IMR-90 (cell line): ENCODE data around the gene HSPA12A. TPM values are rescaled to one million over a fixed set of nuclear protein-coding genes. Genes with fewer than 3 reads are reported as not detected.

Experiments
- ATAC-seq: fragments of 200-7000 bp; cut with Tn5 transposase; 2 replicates; pipeline ENCODE4 v1.9.1; 2020; ENCODE audit warnings: low read depth, mild to moderate bottlenecking, moderate library complexity
- BruUV-seq: library from RNA; stranded (reverse); fragments of 400-500 nt; replicated peaks from 2 replicates; lab custom pipeline; 2021; lab: Mats Ljungman, UMichigan
- CTCF ChIA-PET: fragments of 300-600 bp; formaldehyde crosslinking; extraction: SDS; loops from one replicate; lab custom pipeline; 2021; ENCODE audit warnings: antibody characterized with exemption; lab: Yijun Ruan, JAX
- POLR2A ChIA-PET: fragments of 300-600 bp; sonication (Branson Sonifier 250); formaldehyde crosslinking; loops from one replicate; lab custom pipeline; 2022; ENCODE audit warnings: antibody characterized with exemption; ENCODE audit not compliant: unreplicated experiment; lab: Charles Lee
- DNase-seq: peaks from one replicate; pipeline ENCODE4 v3.0.0; 2013
- H2AFZ ChIP-seq: replicated peaks from 2 replicates; pipeline ENCODE3; 2013; ENCODE audit warnings: low read length, mild to moderate bottlenecking; ENCODE audit not compliant: poor library complexity
- H2AK5ac ChIP-seq: 2 replicates; pipeline ENCODE4 v1.6.1; 2013; ENCODE audit warnings: low read depth, low read length, inconsistent platforms
- H2AK9ac ChIP-seq: replicated peaks from 2 replicates; pipeline ENCODE3; 2013; ENCODE audit warnings: mild to moderate bottlenecking, low read depth, low read length, moderate library complexity; ENCODE audit not compliant: poor library complexity
- H2BK120ac ChIP-seq: 2 replicates; pipeline ENCODE4 v1.6.1; 2013; ENCODE audit warnings: low read depth, low read length, inconsistent platforms
- H2BK15ac ChIP-seq: 3 replicates; pipeline ENCODE4 v1.6.1; 2013; ENCODE audit warnings: low read depth, low read length, inconsistent platforms
- H2BK20ac ChIP-seq: 2 replicates; pipeline ENCODE4 v1.6.1; 2013; ENCODE audit warnings: low read depth, mild to moderate bottlenecking, inconsistent platforms, low read length, moderate library complexity
- H2BK5ac ChIP-seq: 2 replicates; pipeline ENCODE4 v1.6.1; 2013; ENCODE audit warnings: mild to moderate bottlenecking, low read depth, low read length, inconsistent platforms; ENCODE audit not compliant: poor library complexity, severe bottlenecking
- H3K14ac ChIP-seq: replicated peaks from 2 replicates; pipeline ENCODE4 v1.6.1; 2013; ENCODE audit warnings: low read depth, low read length, inconsistent platforms
- H3K18ac ChIP-seq: 2 replicates; pipeline ENCODE4 v1.6.1; 2013; ENCODE audit warnings: low read depth, low read length, control low read depth
- H3K23ac ChIP-seq: 2 replicates; pipeline ENCODE4 v1.6.1; 2013; ENCODE audit warnings: low read depth, low read length, inconsistent platforms
- H3K27ac ChIP-seq: 2 replicates; pipeline ENCODE4 v1.5.1; 2013; ENCODE audit warnings: mild to moderate bottlenecking, control low read depth, low read length; ENCODE audit not compliant: insufficient read depth
- H3K27me3 ChIP-seq: 2 replicates; pipeline ENCODE4 v1.6.1; 2013; ENCODE audit warnings: low read length; ENCODE audit not compliant: control insufficient read depth, insufficient read depth
- H3K36me3 ChIP-seq: 2 replicates; pipeline ENCODE4 v1.6.1; 2013; ENCODE audit warnings: low read length, mixed read lengths; ENCODE audit not compliant: control insufficient read depth, insufficient read depth
- H3K4ac ChIP-seq: 2 replicates; pipeline ENCODE4 v1.6.1; 2013; ENCODE audit warnings: low read depth, low read length, inconsistent platforms
- H3K4me1 ChIP-seq: 2 replicates; pipeline ENCODE4 v1.6.1; 2013; ENCODE audit warnings: low read length, mixed read lengths; ENCODE audit not compliant: control insufficient read depth, insufficient read depth
- H3K4me2 ChIP-seq: 2 replicates; pipeline ENCODE4 v1.6.1; 2013; ENCODE audit warnings: low read depth, mild to moderate bottlenecking, control low read depth, low read length, moderate library complexity
- H3K4me3 ChIP-seq: 2 replicates; pipeline ENCODE4 v1.5.1; 2013; ENCODE audit warnings: low read depth, mild to moderate bottlenecking, control low read depth, low read length, moderate library complexity; ENCODE audit not compliant: insufficient read depth
- H3K56ac ChIP-seq: 2 replicates; pipeline ENCODE4 v1.6.1; 2013; ENCODE audit warnings: low read length, inconsistent platforms; ENCODE audit not compliant: insufficient read depth; ENCODE audit errors: extremely low read depth
- H3K79me1 ChIP-seq, 2 experiments: 2 replicates each; pipeline ENCODE4 v1.6.1; 2013; ENCODE audit warnings: low read length in 2 of 2, inconsistent platforms in 1 of 2, low read depth in 1 of 2
- H3K9ac ChIP-seq: 2 replicates; pipeline ENCODE4 v1.6.1; 2013; ENCODE audit warnings: low read depth, low read length, control low read depth
- H3K9me1 ChIP-seq: 2 replicates; pipeline ENCODE4 v1.6.1; 2013; ENCODE audit warnings: low read length, inconsistent platforms; ENCODE audit not compliant: insufficient read depth
- H3K9me3 ChIP-seq: 2 replicates; pipeline ENCODE4 v1.6.1; 2013; ENCODE audit warnings: low read length; ENCODE audit not compliant: control insufficient read depth, insufficient read depth
- H4K20me1 ChIP-seq: 2 replicates; pipeline ENCODE4 v1.6.1; 2013; ENCODE audit warnings: low read length, inconsistent platforms; ENCODE audit not compliant: insufficient read depth
- H4K5ac ChIP-seq: 2 replicates; pipeline ENCODE4 v1.6.1; 2013; ENCODE audit warnings: mild to moderate bottlenecking, low read depth, low read length, control low read depth
- H4K8ac ChIP-seq, 2 experiments: 2 replicates each; pipeline ENCODE4 v1.6.1; 2013; ENCODE audit warnings: low read depth in 2 of 2, low read length in 2 of 2, control low read depth in 1 of 2, inconsistent platforms in 1 of 2
- H4K91ac ChIP-seq: 2 replicates; pipeline ENCODE4 v1.6.1; 2013; ENCODE audit warnings: low read depth, low read length, inconsistent platforms; ENCODE audit not compliant: insufficient read depth
- RFX5 ChIP-seq: IDR thresholded peaks from 2 replicates; pipeline ENCODE4 v1.8.0; 2012; ENCODE audit warnings: low read depth, mild to moderate bottlenecking, low read length, moderate library complexity
- WGBS, 2 experiments: methylation state at CpG; one replicate each; pipeline versions ENCODE4 v1.1.5 to v1.1.7; 2013; ENCODE audit warnings: missing lambda C conversion rate in 2 of 2; ENCODE audit not compliant: insufficient read length in 1 of 2; ENCODE audit errors: extremely low coverage in 2 of 2; 5-methylcytosine and 5-hydroxymethylcytosine counted together
- dilution Hi-C: fragments of 300-500 bp; cut with HindIII; formaldehyde crosslinking; loops from one replicate; pipeline ENCODE4 v1.14.3; 2018; ENCODE audit warnings: low sequenced_read_pairs; ENCODE audit not compliant: unreplicated experiment
- in situ Hi-C: fragments of 300-500 bp; cut with MboI; formaldehyde crosslinking; loops from 3 replicates; pipeline ENCODE4 v1.14.3; 2019; ENCODE audit warnings: low sequenced_read_pairs, inconsistent platforms, mixed read lengths
- intact Hi-C: fragments of 100-400 bp; cut with micrococcal nuclease; formaldehyde crosslinking; loops from 2 replicates; pipeline ENCODE4 v1.10.0; 2022
- polyA plus RNA-seq, 3 experiments: library from polyadenylated mRNA; depleted of rRNA; stranded (reverse); fragments of >200 nt; gene quantifications; 2 replicates each; pipeline ENCODE4 v1.2.3, GENCODE V29; 2012; ENCODE audit warnings: low replicate concordance in 1 of 3
- total RNA-seq: library from RNA; depleted of rRNA; stranded (reverse); fragments of >200 nt; gene quantifications from 2 replicates; pipeline ENCODE4 v1.2.3, GENCODE V29; 2012
- TF ChIP-seq, protein P1 (sequence below): fragments of 150-350 bp; IDR thresholded peaks from 2 replicates; pipeline ENCODE4 v1.6.1; 2017; ENCODE audit warnings: mild to moderate bottlenecking, antibody characterized with exemption, low read length, low read depth
- TF ChIP-seq, protein P2 (sequence below): conservative IDR thresholded peaks from 2 replicates; pipeline ENCODE4 v1.5.1; 2012; ENCODE audit warnings: mild to moderate bottlenecking, low read depth, low read length, improper control_type of control experiment

Gene HSPA12A
- total and polyA plus RNA-seq, 2 of the 4 experiments (the other 2 are of a cell fraction) = 16.1 to 16.7 TPM

DNA sequence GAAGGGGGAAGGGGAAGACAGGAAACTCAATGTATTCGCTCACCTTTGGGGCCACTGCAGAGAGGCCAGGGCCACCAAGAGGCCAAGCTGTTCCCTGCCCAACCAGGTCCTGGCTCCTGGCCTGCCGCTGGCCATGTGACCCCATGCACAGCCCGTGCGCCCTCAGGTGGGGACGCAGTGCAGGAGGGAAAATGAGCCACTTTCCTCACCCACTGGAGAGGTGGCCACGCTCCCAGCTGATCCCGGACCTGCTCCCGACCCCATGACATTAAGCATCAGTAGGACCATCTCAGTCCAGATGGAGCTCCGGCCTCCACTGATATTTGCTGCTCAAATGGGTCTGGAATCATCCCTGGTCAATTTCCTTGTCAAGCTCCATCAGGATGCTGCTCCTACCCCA lies 40.2 kb downstream of the HSPA12A start:
- CTCF ChIA-PET = no interaction called here

More for the DNA sequence above, 40.2 kb downstream of the HSPA12A start:
- TF ChIP-seq, protein P1, sequence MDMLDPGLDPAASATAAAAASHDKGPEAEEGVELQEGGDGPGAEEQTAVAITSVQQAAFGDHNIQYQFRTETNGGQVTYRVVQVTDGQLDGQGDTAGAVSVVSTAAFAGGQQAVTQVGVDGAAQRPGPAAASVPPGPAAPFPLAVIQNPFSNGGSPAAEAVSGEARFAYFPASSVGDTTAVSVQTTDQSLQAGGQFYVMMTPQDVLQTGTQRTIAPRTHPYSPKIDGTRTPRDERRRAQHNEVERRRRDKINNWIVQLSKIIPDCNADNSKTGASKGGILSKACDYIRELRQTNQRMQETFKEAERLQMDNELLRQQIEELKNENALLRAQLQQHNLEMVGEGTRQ = no peak
- TF ChIP-seq RFX5 = no peak
- TF ChIP-seq, protein P2, sequence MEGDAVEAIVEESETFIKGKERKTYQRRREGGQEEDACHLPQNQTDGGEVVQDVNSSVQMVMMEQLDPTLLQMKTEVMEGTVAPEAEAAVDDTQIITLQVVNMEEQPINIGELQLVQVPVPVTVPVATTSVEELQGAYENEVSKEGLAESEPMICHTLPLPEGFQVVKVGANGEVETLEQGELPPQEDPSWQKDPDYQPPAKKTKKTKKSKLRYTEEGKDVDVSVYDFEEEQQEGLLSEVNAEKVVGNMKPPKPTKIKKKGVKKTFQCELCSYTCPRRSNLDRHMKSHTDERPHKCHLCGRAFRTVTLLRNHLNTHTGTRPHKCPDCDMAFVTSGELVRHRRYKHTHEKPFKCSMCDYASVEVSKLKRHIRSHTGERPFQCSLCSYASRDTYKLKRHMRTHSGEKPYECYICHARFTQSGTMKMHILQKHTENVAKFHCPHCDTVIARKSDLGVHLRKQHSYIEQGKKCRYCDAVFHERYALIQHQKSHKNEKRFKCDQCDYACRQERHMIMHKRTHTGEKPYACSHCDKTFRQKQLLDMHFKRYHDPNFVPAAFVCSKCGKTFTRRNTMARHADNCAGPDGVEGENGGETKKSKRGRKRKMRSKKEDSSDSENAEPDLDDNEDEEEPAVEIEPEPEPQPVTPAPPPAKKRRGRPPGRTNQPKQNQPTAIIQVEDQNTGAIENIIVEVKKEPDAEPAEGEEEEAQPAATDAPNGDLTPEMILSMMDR = no peak
- no peak overlapping the region for H4K8ac ChIP-seq
- no peak overlapping the region for H2BK120ac ChIP-seq
- intact Hi-C loops (no loop called here), dilution Hi-C loops (no loop called here), in situ Hi-C loops (no loop called here)
- H3K23ac ChIP-seq = no peak overlapping the region
- H3K9ac ChIP-seq = no peak overlapping the region
- H3K9me3 ChIP-seq = no peaks in the 10 kb centered on the region
- ATAC-seq (no peak), DNase-seq (no peak)
- no peak overlapping the region for H2AK5ac ChIP-seq
- H4K5ac ChIP-seq = no peak overlapping the region
- no peak overlapping the region for H4K91ac ChIP-seq
- H2AFZ ChIP-seq = no peak overlapping the region
- no TSS peak for BruUV-seq
- H3K4ac ChIP-seq = no peak overlapping the region
- H3K14ac ChIP-seq = no peak overlapping the region
- H3K4me2 ChIP-seq = no peak overlapping the region
- H3K9me1 ChIP-seq = 0 out of 2 replicates have a peak, but pooled peaks cover 4% of the 10 kb centered on the region
- 97% methylated on average over 6 of the region's 9 CpGs; no CpG with 5 or more reads in 1 of the 2 experiments for WGBS, 2 experiments
- no peak overlapping the region for H2BK20ac ChIP-seq
- H3K36me3 ChIP-seq = peaks cover 6% of the 10 kb centered on the region; the same call in 1 of the 2 replicates
- no peaks in the 10 kb centered on the region for H3K4me1 ChIP-seq
- no peaks in the 10 kb centered on the region; the same call in 1 of the 2 replicates for H4K20me1 ChIP-seq
- H2BK15ac ChIP-seq = no peak overlapping the region
- H3K27ac ChIP-seq = no peak overlapping the region
- no peak overlapping the region for H3K18ac ChIP-seq
- POLR2A ChIA-PET = no interaction called here
- no peak overlapping the region for H3K4me3 ChIP-seq
- H2BK5ac ChIP-seq = no peak overlapping the region
- H2AK9ac ChIP-seq = no peak overlapping the region
- H3K79me1 ChIP-seq = peaks cover 8 to 12% of the 10 kb centered on the region in 2 experiments
- H3K27me3 ChIP-seq = no peaks in the 10 kb centered on the region
- H3K56ac ChIP-seq = no peak overlapping the region
